C4-2B (cell line): ENCODE data around the gene COMP.

Source experiments
- H3K27ac ChIP-seq: fragments of 450-650 bp; 2 replicates; pipeline ENCODE4 v1.5.1; 2017
- CTCF ChIP-seq: fragments of 450-650 bp; conservative IDR thresholded peaks from 2 replicates; pipeline ENCODE4 v1.5.1; 2017; ENCODE audit warnings: mild to moderate bottlenecking
- ZFX ChIP-seq: fragments of 450-650 bp; IDR thresholded peaks from 2 replicates; pipeline ENCODE4 v1.6.1; 2017

Gene COMP

GRCh38 chr19:18802354-18802753 lies 11.2 kb upstream of the COMP start:
- TF ChIP-seq ZFX (no peak), CTCF (no peak)
- H3K27ac ChIP-seq: no peak overlapping the region

- H3K27ac ChIP-seq: no peak overlapping the region
- no peak for TF ChIP-seq CTCF
- no peak for TF ChIP-seq ZFX
Measured at GRCh38 chr19:18800636-18801035, 9.5 kb upstream of the COMP start.

GRCh38 chr19:18800079-18800478 lies 9.0 kb upstream of the COMP start:
- TF ChIP-seq ZFX: no peak
- no peak for TF ChIP-seq CTCF
- H3K27ac ChIP-seq: no peak overlapping the region

- H3K27ac ChIP-seq: no peak overlapping the region
- TF ChIP-seq ZFX: no peak
- TF ChIP-seq CTCF: no peak
Measured at GRCh38 chr19:18799389-18799970, 8.4 kb upstream of the COMP start.

GRCh38 chr19:18798384-18799352 lies 7.6 kb upstream of the COMP start:
- H3K27ac ChIP-seq: no peak overlapping the region
- no peak for TF ChIP-seq CTCF
- TF ChIP-seq ZFX: no peak

- H3K27ac ChIP-seq: no peak overlapping the region
- no peak for TF ChIP-seq ZFX
- TF ChIP-seq CTCF: no peak
Measured at GRCh38 chr19:18796239-18796638, 5.1 kb upstream of the COMP start.

GRCh38 chr19:18795540-18795939 lies 4.4 kb upstream of the COMP start:
- no peak overlapping the region for H3K27ac ChIP-seq
- no peak for TF ChIP-seq ZFX
- no peak for TF ChIP-seq CTCF
